K562 (cell line): Measurements from ENCODE around the gene RUSC2. TPM values are rescaled to one million over a fixed set of nuclear protein-coding genes. Genes with fewer than 3 reads are reported as not detected.

Source experiments
- ATAC-seq: fragments of 200-7000 bp; cut with Tn5 transposase; 3 replicates; pipeline ENCODE4 v1.9.1; 2020; ENCODE audit warnings: moderate library complexity
- BruUV-seq: library from RNA; stranded (reverse); fragments of 400-500 nt; replicated peaks from 2 replicates; lab custom pipeline; 2021; lab: Mats Ljungman, UMichigan
- CTCF ChIA-PET: fragments of 300-600 bp; formaldehyde crosslinking; extraction: SDS; loops from one replicate; lab custom pipeline; 2021; ENCODE audit warnings: low intra/inter-chr PET ratio; lab: Yijun Ruan, JAX
- POLR2A ChIA-PET: fragments of 300-600, 350-650 bp; sonication (Branson Sonifier 250); formaldehyde crosslinking; extraction: SDS; loops from one replicate; lab custom pipeline; 2021; ENCODE audit warnings: antibody characterized with exemption, inconsistent platforms; lab: Yijun Ruan, JAX
- DNase-seq, 4 experiments: peaks; one replicate each; pipeline versions ENCODE4 v3.0.0 to v3.0.0-alpha.2; 2011 to 2018; ENCODE audit warnings: low spot score in 3 of 4, mixed read lengths in 3 of 4; ENCODE audit errors: extremely low read depth in 1 of 4
- FAIRE-seq: peaks from 2 replicates; lab custom pipeline; 2011; peaks lifted over from hg19 to GRCh38; lab: Jason Lieb, UNC
- H2AFZ ChIP-seq: 2 replicates; pipeline ENCODE4 v1.6.0; 2011; ENCODE audit warnings: low read depth, low read length, control low read depth, inconsistent platforms
- H3K27ac ChIP-seq: fragments of 200-600 bp; 3 replicates; pipeline ENCODE4 v1.8.0; 2011; ENCODE audit warnings: low read depth, mild to moderate bottlenecking, control low read depth, inconsistent platforms, low read length, moderate library complexity, mixed read lengths; ENCODE audit errors: extremely low read depth
- H3K27me3 ChIP-seq, 2 experiments: fragments of 300-600 bp in 1 of 2; 2 replicates in 1 of 2; 3 replicates in 1 of 2; pipeline versions ENCODE4 v1.6.0 to v1.8.0; 2011; ENCODE audit warnings: inconsistent platforms in 2 of 2, low read length in 2 of 2, mild to moderate bottlenecking in 1 of 2, mixed read lengths in 1 of 2, moderate library complexity in 1 of 2; ENCODE audit not compliant: control insufficient read depth in 2 of 2, insufficient read depth in 2 of 2
- H3K36me3 ChIP-seq: fragments of 300-600 bp; 3 replicates; pipeline ENCODE4 v1.8.0; 2011; ENCODE audit warnings: mild to moderate bottlenecking, low read length, inconsistent platforms; ENCODE audit not compliant: control insufficient read depth, insufficient read depth
- H3K4me1 ChIP-seq, 2 experiments: fragments of 200-600 bp in 1 of 2; replicated peaks in 1 of 2; 2 replicates in 1 of 2; 3 replicates in 1 of 2; pipeline versions ENCODE4 v1.5.1 to v1.8.0; 2011; ENCODE audit warnings: inconsistent platforms in 2 of 2, low read length in 2 of 2, mild to moderate bottlenecking in 1 of 2, mixed read lengths in 1 of 2, moderate library complexity in 1 of 2; ENCODE audit not compliant: control insufficient read depth in 2 of 2, insufficient read depth in 2 of 2
- H3K4me2 ChIP-seq: 2 replicates; pipeline ENCODE4 v1.6.1; 2011; ENCODE audit warnings: low read length, control low read depth, inconsistent platforms, mixed read lengths; ENCODE audit not compliant: insufficient read depth
- H3K4me3 ChIP-seq: fragments of 200-600 bp; sonication (generic), shearing (Covaris generic); 2 replicates; pipeline ENCODE4 v1.5.1; 2016; ENCODE audit warnings: control low read depth, inconsistent platforms
- H3K79me2 ChIP-seq: fragments of 200-600 bp; 3 replicates; pipeline ENCODE4 v1.8.0; 2011; ENCODE audit warnings: low read length, inconsistent platforms; ENCODE audit not compliant: control insufficient read depth, insufficient read depth
- H3K9ac ChIP-seq, 2 experiments: 2 replicates each; pipeline versions ENCODE4 v1.6.0 to v1.6.1; 2011; ENCODE audit warnings: low read depth in 2 of 2, low read length in 2 of 2, control low read depth in 1 of 2, inconsistent platforms in 1 of 2, mild to moderate bottlenecking in 1 of 2, mixed read lengths in 1 of 2; ENCODE audit not compliant: insufficient read depth in 1 of 2
- H3K9me1 ChIP-seq: one replicate; pipeline ENCODE4 v1.6.0; 2011; ENCODE audit warnings: inconsistent platforms, mild to moderate bottlenecking, low read length, moderate library complexity; ENCODE audit not compliant: control insufficient read depth, insufficient read depth
- H3K9me3 ChIP-seq: replicated peaks from 2 replicates; pipeline ENCODE4 v1.5.1; 2011; ENCODE audit warnings: low read depth, low read length, inconsistent platforms; ENCODE audit not compliant: control insufficient read depth, insufficient read depth
- H4K20me1 ChIP-seq: replicated peaks from 2 replicates; pipeline ENCODE4 v1.6.1; 2011; ENCODE audit warnings: low read length, inconsistent platforms, mixed read lengths; ENCODE audit not compliant: control insufficient read depth, insufficient read depth
- ARHGAP35 ChIP-seq: fragments of 450-650 bp; IDR thresholded peaks from 2 replicates; pipeline ENCODE4 v1.6.1; 2018; ENCODE audit not compliant: partially characterized antibody
- CCNT2 ChIP-seq: IDR thresholded peaks from 2 replicates; pipeline ENCODE4 v1.6.1; 2011; ENCODE audit warnings: borderline replicate concordance, low read depth, mild to moderate bottlenecking, moderate library complexity, mixed read lengths, low read length; ENCODE audit not compliant: insufficient read length; ENCODE audit errors: extremely low read depth
- CTCF ChIP-seq, 3 experiments: IDR thresholded peaks in 2 of 3; conservative IDR thresholded peaks in 1 of 3; 2 replicates each; pipeline ENCODE4 v1.5.1; 2011 to 2012; ENCODE audit warnings: low read length in 3 of 3, mild to moderate bottlenecking in 3 of 3, control low read depth in 2 of 3, improper control_type of control experiment in 1 of 3, inconsistent platforms in 1 of 3, low read depth in 1 of 3, mixed read lengths in 1 of 3, moderate library complexity in 1 of 3; ENCODE audit not compliant: insufficient read depth in 2 of 3
- MBD2 ChIP-seq: sonication (generic); IDR thresholded peaks from 2 replicates; pipeline ENCODE4 v1.6.1; 2016; ENCODE audit warnings: low read depth, borderline replicate concordance
- TAF7 ChIP-seq: fragments of 450-650 bp; IDR thresholded peaks from 2 replicates; pipeline ENCODE4 v1.6.1; 2016; ENCODE audit warnings: missing genetic modification characterization, missing compliant biosample characterization
- ZFP36 ChIP-seq: fragments of 150-350 bp; IDR thresholded peaks from 2 replicates; pipeline ENCODE4 v1.6.1; 2018; ENCODE audit warnings: low read length, low read depth; ENCODE audit not compliant: partially characterized antibody
- ZKSCAN3 ChIP-seq: fragments of 250-450 bp; sonication (Bioruptor Pico); IDR thresholded peaks from 2 replicates; pipeline ENCODE4 v1.4.0; 2020
- WGBS: fragments of 100-300 bp; shearing (Covaris generic); methylation state at CpG from one replicate; pipeline ENCODE4 v1.1.6; 2016; ENCODE audit warnings: low coverage, mixed read lengths; ENCODE audit not compliant: insufficient coverage; ENCODE audit errors: missing lambda C conversion rate; 5-methylcytosine and 5-hydroxymethylcytosine counted together
- in situ Hi-C: fragments of 300-500 bp; cut with MboI; formaldehyde crosslinking; loops from 4 replicates; pipeline ENCODE4 v1.15.0; 2018; ENCODE audit warnings: inconsistent platforms, mixed read lengths
- intact Hi-C: fragments of 100-400 bp; cut with micrococcal nuclease; formaldehyde crosslinking; loops from 2 replicates; pipeline ENCODE4 v1.14.2; 2022
- polyA plus RNA-seq, 8 experiments: library from polyadenylated mRNA; depleted of rRNA in 4 of 8; stranded (reverse) in 5 of 8; unstranded in 3 of 8; fragments of >200 nt; fragmentation: Nextera tagmentation in 2 of 8; fragmentation: Illumina TruSeq in 1 of 8; extraction: Ambion mirVana in 2 of 8; extraction: Trizol in 1 of 8; gene quantifications; 2 replicates each; pipeline versions ENCODE4 v1.2.1 to v1.2.3, GENCODE V29; 2011 to 2014; ENCODE audit warnings: inconsistent platforms in 1 of 8, missing spikeins in 1 of 8
- total RNA-seq, 7 experiments: library from RNA; depleted of rRNA in 6 of 7; stranded (reverse); fragments of >200 nt in 6 of 7; fragmentation: Illumina TruSeq in 2 of 7; extraction: Trizol in 2 of 7; gene quantifications; 2 replicates each; pipeline versions ENCODE4 v1.2.1 to v1.2.3, GENCODE V29; 2011 to 2021; ENCODE audit warnings: low replicate concordance in 1 of 7
- TF ChIP-seq, protein P1 (sequence below): sonication (generic); formaldehyde crosslinking; IDR thresholded peaks from 2 replicates; pipeline ENCODE4 v1.8.0; 2023; ENCODE audit warnings: mild to moderate bottlenecking, missing genetic modification reagents
- TF ChIP-seq, protein P2 (sequence below): fragments of 450-650 bp; formaldehyde crosslinking; IDR thresholded peaks from 2 replicates; pipeline ENCODE4 v1.4.0; 2022; ENCODE audit warnings: mild to moderate bottlenecking, moderate library complexity
- TF ChIP-seq, protein P3 (sequence below), 2 experiments: fragments of 200-800 bp in 1 of 2; sonication (Bioruptor generic) in 1 of 2; sonication (generic) in 1 of 2; formaldehyde crosslinking in 1 of 2; IDR thresholded peaks in 1 of 2; conservative IDR thresholded peaks in 1 of 2; 2 replicates each; pipeline versions ENCODE4 v1.5.0 to v1.6.1; 2016 to 2020; ENCODE audit warnings: missing compliant biosample characterization in 1 of 2, missing genetic modification characterization in 1 of 2, missing genetic modification reagents in 1 of 2

Gene RUSC2
- total and polyA plus RNA-seq, 9 of the 15 experiments (the other 6 are each of a cell fraction or from before 2014, with no cell fraction given) = 0.08 to 12.8 (median 3.1) TPM

DNA sequence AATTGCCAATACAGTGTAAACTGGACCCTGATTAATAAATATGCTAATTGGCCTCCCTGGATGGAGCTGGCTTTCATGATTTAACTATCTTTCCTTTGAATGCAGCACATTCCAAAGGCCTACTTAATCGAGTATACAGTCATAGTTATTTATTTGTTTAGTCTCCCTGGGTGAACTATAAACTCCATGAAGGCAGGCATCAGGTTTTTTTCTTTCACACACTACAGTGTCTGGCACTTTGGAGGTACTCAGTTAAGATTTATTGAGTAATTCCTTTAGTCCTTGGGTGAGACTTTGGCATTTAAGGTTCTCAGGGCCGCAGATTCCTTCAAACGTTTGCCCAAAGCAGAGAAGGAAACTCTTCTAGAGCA, 20.5 kb downstream of the RUSC2 start (continued):
- TF ChIP-seq, protein P1, sequence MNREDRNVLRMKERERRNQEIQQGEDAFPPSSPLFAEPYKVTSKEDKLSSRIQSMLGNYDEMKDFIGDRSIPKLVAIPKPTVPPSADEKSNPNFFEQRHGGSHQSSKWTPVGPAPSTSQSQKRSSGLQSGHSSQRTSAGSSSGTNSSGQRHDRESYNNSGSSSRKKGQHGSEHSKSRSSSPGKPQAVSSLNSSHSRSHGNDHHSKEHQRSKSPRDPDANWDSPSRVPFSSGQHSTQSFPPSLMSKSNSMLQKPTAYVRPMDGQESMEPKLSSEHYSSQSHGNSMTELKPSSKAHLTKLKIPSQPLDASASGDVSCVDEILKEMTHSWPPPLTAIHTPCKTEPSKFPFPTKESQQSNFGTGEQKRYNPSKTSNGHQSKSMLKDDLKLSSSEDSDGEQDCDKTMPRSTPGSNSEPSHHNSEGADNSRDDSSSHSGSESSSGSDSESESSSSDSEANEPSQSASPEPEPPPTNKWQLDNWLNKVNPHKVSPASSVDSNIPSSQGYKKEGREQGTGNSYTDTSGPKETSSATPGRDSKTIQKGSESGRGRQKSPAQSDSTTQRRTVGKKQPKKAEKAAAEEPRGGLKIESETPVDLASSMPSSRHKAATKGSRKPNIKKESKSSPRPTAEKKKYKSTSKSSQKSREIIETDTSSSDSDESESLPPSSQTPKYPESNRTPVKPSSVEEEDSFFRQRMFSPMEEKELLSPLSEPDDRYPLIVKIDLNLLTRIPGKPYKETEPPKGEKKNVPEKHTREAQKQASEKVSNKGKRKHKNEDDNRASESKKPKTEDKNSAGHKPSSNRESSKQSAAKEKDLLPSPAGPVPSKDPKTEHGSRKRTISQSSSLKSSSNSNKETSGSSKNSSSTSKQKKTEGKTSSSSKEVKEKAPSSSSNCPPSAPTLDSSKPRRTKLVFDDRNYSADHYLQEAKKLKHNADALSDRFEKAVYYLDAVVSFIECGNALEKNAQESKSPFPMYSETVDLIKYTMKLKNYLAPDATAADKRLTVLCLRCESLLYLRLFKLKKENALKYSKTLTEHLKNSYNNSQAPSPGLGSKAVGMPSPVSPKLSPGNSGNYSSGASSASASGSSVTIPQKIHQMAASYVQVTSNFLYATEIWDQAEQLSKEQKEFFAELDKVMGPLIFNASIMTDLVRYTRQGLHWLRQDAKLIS (CRISPR knock-in tag) = no peak
- TF ChIP-seq ARHGAP35 (no peak), TAF7 (no peak), CCNT2 (no peak)

DNA sequence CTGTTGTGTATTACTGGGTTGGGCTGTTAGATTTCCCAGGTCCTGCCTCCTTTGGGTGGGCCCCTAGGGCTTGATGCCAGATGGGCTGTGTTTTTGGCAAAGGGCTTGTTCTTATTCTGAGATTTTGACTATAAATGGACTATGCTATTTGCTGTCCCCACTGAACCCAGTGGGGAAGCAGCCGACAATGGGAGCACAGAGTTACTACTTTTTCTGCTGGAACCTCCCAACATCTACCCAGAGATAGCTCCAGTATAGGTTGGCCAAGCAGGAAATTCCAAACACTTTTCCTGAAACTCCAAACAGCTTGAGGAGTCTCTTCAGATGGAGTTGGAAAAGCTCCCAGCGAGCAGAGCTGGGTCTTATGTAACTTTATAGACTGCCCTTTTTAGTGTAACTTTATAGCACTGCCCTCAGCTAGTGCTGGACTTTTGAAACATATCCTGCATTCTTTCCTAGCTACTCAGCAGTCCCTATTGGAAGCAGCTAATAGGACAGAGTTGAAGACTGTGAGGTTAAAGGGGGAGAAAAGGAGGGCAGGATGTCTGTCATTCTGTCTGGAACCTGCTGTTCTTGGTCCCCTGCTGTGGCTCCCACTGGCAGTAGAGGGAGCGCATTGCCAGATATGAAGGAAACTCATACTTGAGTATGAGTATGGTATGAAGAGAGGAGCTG, 21.0 kb downstream of the RUSC2 start:
- in situ Hi-C loops = no loop called here
- Histone ChIP-seq H3K36me3 (no peaks in the 10 kb centered on the region), H2AFZ (no peak overlapping the region), H3K79me2 (peaks cover 3% of the 10 kb centered on the region; the same call in 1 of the 3 replicates), H3K9ac (no peak overlapping the region), H3K9me3 (no peaks in the 10 kb centered on the region), H3K4me2 (no peak overlapping the region), H3K4me3 (no peak overlapping the region), H3K9me1 (no peaks in the 10 kb centered on the region), H3K27me3 (no peaks in the 10 kb centered on the region), H3K27ac (no peak overlapping the region), H4K20me1 (no peaks in the 10 kb centered on the region), H3K4me1 (no peaks in the 10 kb centered on the region)
- ChIA-PET CTCF (no interaction called here), POLR2A (interaction anchor here (0.6 kb wide), 1 partner anchor 12 kb away, joined by 3 read pairs; no protein-coding TSS in a partner anchor)
- intact Hi-C loops = no loop called here
- BruUV-seq = no TSS peak
- WGBS = 89% methylated on average over 3 of the region's 3 CpGs
- no peak for ATAC-seq
- no peak for FAIRE-seq
- DNase-seq = no peak
- TF ChIP-seq MBD2 = no peak
- TF ChIP-seq ZKSCAN3 (CRISPR knock-in tag) = no peak
- TF ChIP-seq CTCF (IDR thresholded peaks at IDR 0.05 in 2 of 3, conservative IDR thresholded peaks at IDR 0.05 in 1 of 3; ENCODE audit: insufficient read depth in 2 of 3, low read depth in 1 of 3, low read length in 3 of 3) = 0 out of 6 replicates have a peak, but pooled peaks of 1 of the 3 experiments have one; percentile 3
- TF ChIP-seq, protein P2, sequence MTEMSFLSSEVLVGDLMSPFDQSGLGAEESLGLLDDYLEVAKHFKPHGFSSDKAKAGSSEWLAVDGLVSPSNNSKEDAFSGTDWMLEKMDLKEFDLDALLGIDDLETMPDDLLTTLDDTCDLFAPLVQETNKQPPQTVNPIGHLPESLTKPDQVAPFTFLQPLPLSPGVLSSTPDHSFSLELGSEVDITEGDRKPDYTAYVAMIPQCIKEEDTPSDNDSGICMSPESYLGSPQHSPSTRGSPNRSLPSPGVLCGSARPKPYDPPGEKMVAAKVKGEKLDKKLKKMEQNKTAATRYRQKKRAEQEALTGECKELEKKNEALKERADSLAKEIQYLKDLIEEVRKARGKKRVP (CRISPR knock-in tag) = no peak
- TF ChIP-seq, protein P3, sequence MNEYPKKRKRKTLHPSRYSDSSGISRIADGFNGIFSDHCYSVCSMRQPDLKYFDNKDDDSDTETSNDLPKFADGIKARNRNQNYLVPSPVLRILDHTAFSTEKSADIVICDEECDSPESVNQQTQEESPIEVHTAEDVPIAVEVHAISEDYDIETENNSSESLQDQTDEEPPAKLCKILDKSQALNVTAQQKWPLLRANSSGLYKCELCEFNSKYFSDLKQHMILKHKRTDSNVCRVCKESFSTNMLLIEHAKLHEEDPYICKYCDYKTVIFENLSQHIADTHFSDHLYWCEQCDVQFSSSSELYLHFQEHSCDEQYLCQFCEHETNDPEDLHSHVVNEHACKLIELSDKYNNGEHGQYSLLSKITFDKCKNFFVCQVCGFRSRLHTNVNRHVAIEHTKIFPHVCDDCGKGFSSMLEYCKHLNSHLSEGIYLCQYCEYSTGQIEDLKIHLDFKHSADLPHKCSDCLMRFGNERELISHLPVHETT (CRISPR knock-in tag; conservative IDR thresholded peaks at IDR 0.05 in 1 of 2, IDR thresholded peaks at IDR 0.05 in 1 of 2) = no peak
- no peak for TF ChIP-seq ZFP36
